ENCODE data around the gene ZNF18. TPM values are rescaled to one million over a fixed set of nuclear protein-coding genes. Genes with fewer than 3 reads are reported as not detected.

The ZNF18 gene
- total and polyA plus RNA-seq, 2 of the 13 experiments (the other 11 are each of a cell fraction or from before 2014, with no cell fraction given): 2.4 to 5.4 TPM

GRCh38 chr17:11935734-11936406 is 61.4 kb downstream of the ZNF18 start:
- WGBS (ENCODE audit: low lambda C conversion rate): 26% methylated on average over 14 of the region's 14 CpGs
- no peak overlapping the region for H3K9ac ChIP-seq (ENCODE audit: insufficient read depth, low read depth, low read length)
- DNase-seq (ENCODE audit: low spot score) (peak; percentile 60), FAIRE-seq (peak; percentile 70), ATAC-seq (peak; percentile 31; the same call in 1 of the 3 replicates)
- no peaks in the 10 kb centered on the region for H3K4me1 ChIP-seq (ENCODE audit: insufficient read depth, low read length)
- no peaks in the 10 kb centered on the region for H3K27me3 ChIP-seq (ENCODE audit: control insufficient read depth in 1 of 2, insufficient read depth in 2 of 2, low read length in 2 of 2)
- BruUV-seq (replicated peaks): no TSS peak
- ChIA-PET CTCF (ENCODE audit: low intra/inter-chr PET ratio, low total read pairs) (interaction anchor here (1.5 kb wide), 1 partner anchor 292 kb away, joined by 5 read pairs; no protein-coding TSS in a partner anchor), POLR2A (no interaction called here)
- no peaks in the 10 kb centered on the region for H3K36me3 ChIP-seq (replicated peaks in 1 of 2; ENCODE audit: control insufficient read depth in 1 of 2, insufficient read depth in 2 of 2, low read length in 2 of 2)
- no peaks in the 10 kb centered on the region for H3K79me2 ChIP-seq (ENCODE audit: insufficient read depth, low read length)
- no peak overlapping the region for H3K4me3 ChIP-seq (replicated peaks in 1 of 3; ENCODE audit: insufficient read depth in 1 of 3, low read depth in 2 of 3, low read length in 3 of 3)
- H2AFZ ChIP-seq (ENCODE audit: low read length): no peak overlapping the region
- H3K27ac ChIP-seq (ENCODE audit: extremely low read length, insufficient read depth, low read length): no peak overlapping the region
- in situ Hi-C loops (cut with HindIII; ENCODE audit: extremely low pct_ligation_motif_present, low pct_unique_long_range_greater_than_20kb) (loop anchor here (10.0 kb wide), 1 partner anchor 1061 kb away; no protein-coding TSS in a partner anchor), intact Hi-C loops (cut with micrococcal nuclease; ENCODE audit: unreplicated experiment) (no loop called here)
- H3K4me2 ChIP-seq (ENCODE audit: low read depth, low read length): no peak overlapping the region
- TF ChIP-seq ZNF766 (CRISPR knock-in tag; IDR thresholded peaks at IDR 0.05; ENCODE audit: borderline replicate concordance): no peak
- TF ChIP-seq STAG1 (CRISPR knock-in tag; IDR thresholded peaks at IDR 0.05): peak; percentile 81
- TF ChIP-seq RAD21 (CRISPR knock-in tag; IDR thresholded peaks at IDR 0.05): peak; percentile 46
- no peak for TF ChIP-seq ZC3H13 (CRISPR knock-in tag; IDR thresholded peaks at IDR 0.05)
- TF ChIP-seq SMC3 (IDR thresholded peaks at IDR 0.05; ENCODE audit: low read length): peak; percentile 81
- peak; percentile 81 for TF ChIP-seq CTCF (CRISPR knock-in tag; IDR thresholded peaks at IDR 0.05)
- peak; percentile 75; the same call in 1 of the 2 replicates for TF ChIP-seq MIXL1 (CRISPR knock-in tag; IDR thresholded peaks at IDR 0.05)
- TF ChIP-seq THRA (CRISPR knock-in tag; IDR thresholded peaks at IDR 0.05; ENCODE audit: borderline replicate concordance): no peak
- H4K20me1 ChIP-seq (ENCODE audit: insufficient read depth, low read length): no peaks in the 10 kb centered on the region
- no peaks in the 10 kb centered on the region for H3K9me3 ChIP-seq (ENCODE audit: low read length)

Measured in HepG2 (cell line).